NCI-H460 (cell line): ENCODE measurements around the gene VIM. TPM values are rescaled to one million over a fixed set of nuclear protein-coding genes. Genes with fewer than 3 reads are reported as not detected.

Source experiments
- DNase-seq: peaks from one replicate; pipeline ENCODE4 v3.0.0-alpha.2; 2016; ENCODE audit warnings: low read depth; ENCODE audit errors: extremely low read depth
- total RNA-seq: library from RNA; depleted of rRNA; stranded (reverse); fragments of >200 nt; shearing (Covaris generic); gene quantifications from 2 replicates; pipeline ENCODE4 v1.2.3, GENCODE V29; 2014

The VIM gene
- total RNA-seq, 1 experiment from 2014 or later, result 1,621 TPM

DNA sequence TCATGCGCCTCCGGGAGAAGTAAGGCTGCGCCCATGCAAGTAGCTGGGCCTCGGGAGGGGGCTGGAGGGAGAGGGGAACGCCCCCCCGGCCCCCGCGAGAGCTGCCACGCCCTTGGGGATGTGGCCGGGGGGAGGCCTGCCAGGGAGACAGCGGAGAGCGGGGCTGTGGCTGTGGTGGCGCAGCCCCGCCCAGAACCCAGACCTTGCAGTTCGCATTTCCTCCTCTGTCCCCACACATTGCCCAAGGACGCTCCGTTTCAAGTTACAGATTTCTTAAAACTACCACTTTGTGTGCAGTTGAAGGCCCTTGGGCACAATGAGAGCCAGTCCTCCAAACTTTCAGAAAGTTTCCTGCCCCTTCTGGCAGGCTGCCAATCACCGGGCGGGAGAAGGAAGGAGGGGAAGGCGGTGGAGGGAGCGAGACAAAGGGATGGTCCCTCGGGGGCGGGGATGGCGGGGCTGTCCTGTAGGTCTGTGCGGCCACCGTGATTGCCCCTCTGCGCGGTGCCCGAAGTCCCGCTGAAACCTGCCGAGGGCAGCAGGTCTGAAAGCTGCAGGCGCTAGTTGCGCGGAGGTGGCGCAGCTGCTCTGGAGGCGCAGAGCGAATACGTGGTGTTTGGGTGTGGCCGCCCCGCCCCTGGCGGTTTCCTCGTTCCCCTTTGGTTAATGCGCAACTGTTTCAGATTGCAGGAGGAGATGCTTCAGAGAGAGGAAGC is 2.1 kb downstream of the VIM start:
- DNase-seq, result peak; percentile 74

DNA sequence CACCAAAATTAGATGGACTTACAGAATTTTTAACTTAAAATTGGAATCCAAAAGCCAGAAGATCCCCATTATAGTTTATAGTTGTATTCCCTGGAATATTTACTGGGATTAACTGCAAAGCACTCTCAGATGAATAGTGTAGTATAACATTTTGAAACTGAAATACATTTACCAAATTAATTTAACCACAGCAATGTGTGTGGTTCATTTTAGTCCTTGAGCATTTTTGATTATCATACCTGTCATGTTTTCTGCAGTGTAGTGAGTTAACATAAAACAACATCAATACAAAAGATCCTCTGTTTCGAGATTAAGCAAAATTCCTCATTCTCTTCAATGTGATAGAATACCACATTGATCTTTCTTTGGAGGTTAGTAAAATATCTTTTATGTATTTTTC is 3.7 kb downstream of the VIM start:
- no peak for DNase-seq

GRCh38 chr10:17232276-17232960 is 4.4 kb downstream of the VIM start:
- DNase-seq, result no peak

GRCh38 chr10:17233286-17233991 is 5.4 kb downstream of the VIM start:
- DNase-seq, result no peak

DNA sequence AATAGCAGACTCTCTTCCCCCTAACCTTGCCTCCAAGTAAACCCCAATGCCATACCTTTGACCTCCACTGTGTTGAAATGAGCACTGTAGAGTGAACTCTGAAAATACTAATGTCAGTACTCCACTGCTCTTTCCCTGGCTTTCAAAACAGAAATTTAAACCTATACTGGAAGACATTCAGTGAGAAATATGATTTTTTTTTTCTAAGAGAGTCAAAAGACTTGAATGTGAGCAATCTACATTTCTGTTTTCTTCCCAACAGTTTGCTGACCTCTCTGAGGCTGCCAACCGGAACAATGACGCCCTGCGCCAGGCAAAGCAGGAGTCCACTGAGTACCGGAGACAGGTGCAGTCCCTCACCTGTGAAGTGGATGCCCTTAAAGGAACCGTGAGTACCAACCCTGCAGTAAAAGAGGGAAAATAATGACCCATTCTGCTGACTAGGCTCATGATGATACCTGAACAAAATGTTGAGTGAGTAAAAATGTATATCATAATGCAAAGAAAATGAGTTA is 6.4 kb downstream of the VIM start:
- no peak for DNase-seq

- no peak for DNase-seq
Measured at GRCh38 chr10:17235136-17235535, 7.1 kb downstream of the VIM start.

- no peak for DNase-seq
Measured at GRCh38 chr10:17236468-17237148, 8.6 kb downstream of the VIM start.

DNA sequence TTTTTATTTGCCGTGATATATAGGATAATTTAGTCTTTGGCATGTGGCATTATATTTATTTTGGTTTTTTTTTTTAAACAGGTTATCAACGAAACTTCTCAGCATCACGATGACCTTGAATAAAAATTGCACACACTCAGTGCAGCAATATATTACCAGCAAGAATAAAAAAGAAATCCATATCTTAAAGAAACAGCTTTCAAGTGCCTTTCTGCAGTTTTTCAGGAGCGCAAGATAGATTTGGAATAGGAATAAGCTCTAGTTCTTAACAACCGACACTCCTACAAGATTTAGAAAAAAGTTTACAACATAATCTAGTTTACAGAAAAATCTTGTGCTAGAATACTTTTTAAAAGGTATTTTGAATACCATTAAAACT is 9.1 kb downstream of the VIM start:
- no peak for DNase-seq

GRCh38 chr10:17237915-17238444 is 9.9 kb downstream of the VIM start:
- no peak for DNase-seq

DNA sequence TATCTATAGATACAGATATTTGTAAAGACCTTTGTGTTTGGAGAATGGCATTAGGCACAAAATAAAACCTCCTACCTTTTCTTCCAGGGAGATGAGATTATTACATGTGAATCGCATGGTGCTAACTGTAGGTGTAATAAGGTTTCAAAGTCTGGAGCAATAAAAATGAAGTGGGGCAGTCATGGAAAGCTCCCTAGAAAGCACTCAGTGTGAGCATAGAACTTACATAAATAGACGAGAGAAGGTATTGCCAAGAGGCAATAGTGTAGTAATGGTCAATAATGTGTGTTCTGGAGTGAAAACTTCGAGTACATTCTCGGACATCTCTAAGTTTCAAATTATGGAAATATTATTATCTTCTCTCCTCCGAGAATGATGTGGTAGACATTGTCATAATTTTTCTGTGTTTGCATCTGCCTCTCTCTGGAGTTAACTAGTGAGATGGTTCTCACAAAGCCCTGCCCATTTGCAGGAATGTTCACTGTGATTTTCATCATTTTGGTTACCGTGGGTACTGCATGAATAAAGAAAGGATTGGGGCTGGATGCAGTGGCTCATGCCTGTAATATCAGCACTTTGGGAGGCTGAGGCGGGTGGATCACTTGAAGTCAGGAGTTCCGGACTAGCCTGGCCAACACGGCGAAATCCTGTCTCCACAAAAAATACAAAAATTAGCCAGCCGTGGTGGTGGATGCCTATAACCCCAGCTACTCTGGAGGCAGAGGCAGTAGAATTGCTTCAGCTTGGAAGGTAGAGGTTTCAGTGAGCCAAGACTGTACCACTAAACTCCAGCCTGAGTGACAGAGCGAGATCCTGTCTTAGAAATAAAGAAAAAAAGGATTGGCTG is 10.6 kb downstream of the VIM start:
- DNase-seq, result no peak

DNA sequence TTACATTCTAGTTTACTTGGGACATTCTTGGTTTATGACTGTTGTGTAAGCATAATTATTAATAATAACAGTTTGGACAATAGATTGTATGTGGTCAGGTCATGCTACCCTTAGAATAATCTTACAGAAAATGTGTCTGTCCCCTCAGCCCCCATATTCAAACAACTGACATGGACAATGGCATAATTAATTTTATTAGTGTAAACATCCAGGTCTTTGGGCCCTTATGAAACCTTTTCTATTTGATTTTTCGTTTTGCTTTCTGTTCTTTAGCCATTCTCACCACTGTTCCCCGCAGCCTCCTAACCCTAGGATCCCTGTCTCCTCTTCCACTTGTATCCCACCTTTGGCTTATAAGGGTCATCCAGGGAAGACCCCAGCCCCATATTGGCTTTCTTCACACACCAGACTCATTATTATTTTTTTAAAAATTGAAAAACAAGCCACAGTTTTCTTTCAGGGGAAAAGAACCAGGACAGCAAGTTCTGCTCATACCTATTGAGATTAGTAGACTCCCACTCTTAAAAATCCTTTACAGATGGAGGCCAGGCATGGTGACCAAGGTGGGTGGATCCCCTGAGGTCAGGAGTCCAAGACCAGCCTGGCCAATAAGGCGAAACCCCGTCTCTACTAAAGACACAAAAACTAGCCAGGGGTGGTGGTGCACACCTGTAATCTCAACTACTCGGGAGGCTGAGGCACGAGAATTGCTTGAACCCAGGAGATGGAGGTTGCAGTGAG is 11.5 kb downstream of the VIM start:
- no peak for DNase-seq

- DNase-seq, result no peak
Measured at GRCh38 chr10:17240096-17240495, 12.1 kb downstream of the VIM start.

DNA sequence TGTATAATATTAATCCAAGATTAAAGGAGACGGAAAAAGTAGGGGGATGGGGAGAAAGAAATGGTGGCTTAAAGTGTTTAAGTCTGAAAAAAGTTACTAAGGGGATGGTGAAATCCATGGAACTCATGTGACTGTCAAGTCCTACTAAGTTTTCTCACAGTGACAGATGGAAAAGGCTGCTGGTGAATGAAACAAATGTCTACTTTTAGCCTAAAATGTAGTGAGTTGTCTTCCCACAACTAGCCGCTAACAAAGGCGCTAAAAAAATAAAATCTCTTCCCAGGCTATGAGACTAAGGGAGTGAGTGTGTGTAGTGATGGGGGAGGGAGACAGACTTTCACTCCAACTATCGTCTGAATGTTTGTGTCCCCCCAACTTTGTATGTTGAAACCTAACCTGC is 12.6 kb downstream of the VIM start:
- DNase-seq, result no peak

DNA sequence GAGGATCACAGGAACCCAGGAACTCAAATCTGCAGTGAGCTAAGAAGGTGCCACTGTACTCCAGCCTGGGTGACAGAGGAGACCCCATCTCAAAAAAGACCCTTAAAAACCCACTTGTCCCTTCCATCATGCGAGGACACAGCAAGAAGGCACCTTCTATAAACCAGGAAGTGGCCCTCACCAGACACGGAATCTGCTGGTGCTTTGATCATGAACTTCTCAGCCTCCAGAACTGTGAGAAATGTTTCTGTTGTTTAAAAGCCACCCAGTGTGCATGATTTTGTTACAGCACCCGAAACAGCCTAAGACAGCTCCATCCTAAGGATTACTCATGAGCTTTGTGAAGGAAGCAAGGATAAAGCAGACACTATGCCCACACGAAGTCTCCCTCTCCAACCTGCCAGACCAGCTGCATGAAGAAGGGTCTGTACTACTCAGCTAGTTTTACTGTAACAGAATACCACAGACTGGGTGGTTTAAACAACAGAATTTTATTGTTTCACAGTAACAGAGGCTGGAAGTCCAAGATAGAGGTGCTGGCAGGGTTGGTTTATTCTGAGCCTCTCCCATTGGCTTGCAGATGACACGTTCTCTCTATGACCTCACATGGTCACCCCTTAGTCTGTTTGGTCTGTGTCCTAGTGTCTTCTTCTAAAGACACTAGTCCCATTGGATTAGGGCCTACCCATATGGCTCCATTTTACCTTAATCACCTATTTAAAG is 13.7 kb downstream of the VIM start:
- DNase-seq, result no peak

- DNase-seq, result no peak
Measured at GRCh38 chr10:17244700-17245365, 16.8 kb downstream of the VIM start.

DNA sequence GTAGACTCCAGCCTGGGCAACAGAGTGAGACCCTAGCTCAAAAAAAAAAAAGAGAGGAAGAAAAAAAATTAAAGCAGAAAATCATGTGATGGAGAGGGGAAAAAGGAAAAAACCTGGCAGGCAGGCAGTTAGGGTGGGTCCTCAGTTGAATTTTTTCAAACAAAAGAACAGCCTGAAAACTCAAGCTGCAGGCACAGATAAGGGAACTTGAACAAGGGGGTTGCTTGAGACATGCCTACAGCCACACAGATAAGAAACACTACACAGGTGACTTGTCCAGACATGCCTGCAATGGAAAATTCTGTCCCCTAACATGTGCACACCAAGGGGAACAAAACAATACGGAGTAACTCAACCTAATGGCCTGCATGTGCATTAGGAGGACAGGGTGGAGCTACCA is 19.2 kb downstream of the VIM start:
- no peak for DNase-seq

DNA sequence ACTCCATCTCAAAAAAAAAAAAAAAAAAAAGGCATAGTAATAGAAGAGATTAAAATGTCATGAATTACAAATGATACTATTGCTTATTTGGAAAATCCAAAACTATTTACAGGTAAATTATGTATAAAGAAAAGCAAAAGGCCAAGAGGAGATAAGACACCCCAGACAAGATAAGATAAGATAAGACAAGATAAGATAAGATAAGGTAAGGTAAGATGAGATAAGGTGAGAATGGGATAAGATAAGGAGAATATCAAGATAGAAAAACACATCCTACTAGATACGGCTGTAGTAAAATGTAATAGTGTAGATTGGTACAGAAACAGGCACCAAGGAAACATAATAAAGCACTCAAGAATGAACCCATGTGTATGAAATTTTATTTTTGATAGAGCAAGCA is 20.9 kb downstream of the VIM start:
- DNase-seq, result no peak

DNA sequence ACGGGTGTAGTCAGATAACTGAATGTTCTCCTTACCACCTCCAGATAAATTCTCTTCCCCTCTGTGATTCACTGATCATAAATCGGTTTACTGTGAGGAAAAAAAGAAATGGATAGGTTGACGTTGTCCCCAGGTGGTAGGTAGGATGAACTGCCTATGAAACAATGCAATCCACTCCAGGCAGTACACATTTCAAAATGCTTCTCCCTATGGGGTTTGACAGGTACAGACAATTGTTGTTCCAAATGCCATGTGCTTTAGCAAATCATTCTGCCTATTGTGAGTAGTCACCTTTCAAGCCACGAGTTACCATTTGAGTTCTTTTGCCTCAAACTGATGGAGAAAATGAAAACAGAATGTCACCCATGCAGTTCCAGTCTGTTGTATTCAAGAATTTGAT is 21.8 kb downstream of the VIM start:
- no peak for DNase-seq
